Epithelial cell of proximal tubule (primary cell): ENCODE measurements around the gene TBCD. TPM values are rescaled to one million over a fixed set of nuclear protein-coding genes. Genes with fewer than 3 reads are reported as not detected.

Experiments
- DNase-seq: peaks from one replicate; pipeline ENCODE4 v3.0.0-alpha.2; 2011; ENCODE audit warnings: low read depth
- H3K4me3 ChIP-seq: 2 replicates; pipeline ENCODE4 v1.5.1; 2011; ENCODE audit warnings: low read depth, mild to moderate bottlenecking, low read length
- total RNA-seq: library from RNA; depleted of rRNA; stranded (reverse); fragments of >200 nt; gene quantifications from 2 replicates; pipeline ENCODE4 v1.2.3, GENCODE V29; 2015
- TF ChIP-seq, protein P1 (sequence below): conservative IDR thresholded peaks from 2 replicates; pipeline ENCODE4 v1.5.1; 2012; ENCODE audit warnings: low read depth, mild to moderate bottlenecking, low read length

Gene TBCD
- total RNA-seq, 1 donor from 2014 or later = 46.6 TPM

DNA sequence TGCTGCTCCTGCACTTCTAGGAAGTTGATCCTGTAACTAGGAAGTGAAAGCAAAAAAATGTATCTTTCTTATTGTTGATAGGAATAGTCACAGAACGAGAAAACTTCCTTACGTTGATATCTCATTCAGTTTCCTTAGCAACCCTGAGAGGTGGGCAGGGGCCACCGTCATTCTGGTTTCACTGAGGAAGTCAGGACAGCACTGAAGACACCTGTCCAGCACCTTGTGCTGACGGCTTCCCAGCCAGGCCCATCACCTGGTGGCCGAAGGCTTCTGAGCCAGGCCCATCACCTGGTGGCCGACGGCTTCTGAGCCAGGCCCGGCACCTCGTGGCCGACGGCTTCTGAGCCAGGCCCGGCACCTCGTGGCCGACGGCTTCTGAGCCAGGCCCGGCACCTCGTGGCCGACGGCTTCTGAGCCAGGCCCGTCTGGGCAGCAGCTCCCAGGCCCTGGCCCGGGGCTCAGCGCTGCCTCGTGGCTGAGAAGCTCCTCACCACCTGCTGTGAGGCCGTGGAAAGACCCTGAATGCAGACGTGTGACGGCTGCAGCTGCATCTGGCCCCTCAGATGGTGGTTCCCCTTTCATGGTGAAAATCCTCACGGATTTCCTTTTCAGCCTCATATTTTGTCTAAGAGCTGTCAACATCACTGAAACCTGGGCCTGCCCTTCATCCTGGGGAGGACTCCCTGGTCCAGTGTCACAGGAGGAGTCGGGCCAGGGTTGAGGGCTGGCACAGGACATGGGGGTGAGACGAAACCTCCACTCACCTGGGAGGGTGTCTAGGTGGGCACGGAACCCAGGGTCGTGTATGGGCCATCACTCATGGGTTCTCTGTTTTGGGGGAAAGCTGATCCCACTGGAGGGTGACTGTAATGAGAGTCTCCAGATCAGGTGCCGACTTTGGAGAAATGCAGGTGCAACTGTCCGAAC lies 121.0 kb downstream of the TBCD start:
- TF ChIP-seq, protein P1, sequence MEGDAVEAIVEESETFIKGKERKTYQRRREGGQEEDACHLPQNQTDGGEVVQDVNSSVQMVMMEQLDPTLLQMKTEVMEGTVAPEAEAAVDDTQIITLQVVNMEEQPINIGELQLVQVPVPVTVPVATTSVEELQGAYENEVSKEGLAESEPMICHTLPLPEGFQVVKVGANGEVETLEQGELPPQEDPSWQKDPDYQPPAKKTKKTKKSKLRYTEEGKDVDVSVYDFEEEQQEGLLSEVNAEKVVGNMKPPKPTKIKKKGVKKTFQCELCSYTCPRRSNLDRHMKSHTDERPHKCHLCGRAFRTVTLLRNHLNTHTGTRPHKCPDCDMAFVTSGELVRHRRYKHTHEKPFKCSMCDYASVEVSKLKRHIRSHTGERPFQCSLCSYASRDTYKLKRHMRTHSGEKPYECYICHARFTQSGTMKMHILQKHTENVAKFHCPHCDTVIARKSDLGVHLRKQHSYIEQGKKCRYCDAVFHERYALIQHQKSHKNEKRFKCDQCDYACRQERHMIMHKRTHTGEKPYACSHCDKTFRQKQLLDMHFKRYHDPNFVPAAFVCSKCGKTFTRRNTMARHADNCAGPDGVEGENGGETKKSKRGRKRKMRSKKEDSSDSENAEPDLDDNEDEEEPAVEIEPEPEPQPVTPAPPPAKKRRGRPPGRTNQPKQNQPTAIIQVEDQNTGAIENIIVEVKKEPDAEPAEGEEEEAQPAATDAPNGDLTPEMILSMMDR = no peak
- DNase-seq = no peak

DNA sequence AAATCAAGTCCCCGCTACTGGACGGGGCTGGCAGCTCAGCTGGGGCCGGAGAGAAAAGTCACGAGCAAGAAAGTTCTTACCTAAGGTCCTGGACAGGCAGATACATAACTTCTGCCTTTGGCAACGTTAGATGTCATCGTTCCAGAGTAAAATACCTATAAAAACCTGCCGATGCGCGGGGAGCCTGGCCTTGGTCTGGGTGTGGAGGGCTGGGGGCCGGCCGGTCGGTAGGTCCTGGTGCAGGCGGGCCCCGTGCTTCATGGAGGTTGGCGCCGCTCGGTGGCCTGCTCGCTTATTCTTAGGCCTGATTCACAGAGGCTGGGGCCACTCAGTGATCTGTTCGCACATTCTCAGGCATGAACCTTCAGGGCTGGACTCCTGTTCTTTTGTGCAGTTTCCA lies 121.7 kb downstream of the TBCD start:
- H3K4me3 ChIP-seq = no peak overlapping the region
- TF ChIP-seq, protein P1 = no peak
- no peak for DNase-seq

More for the DNA sequence above, 121.0 kb downstream of the TBCD start:
- no peak overlapping the region for H3K4me3 ChIP-seq

- TF ChIP-seq, protein P1 = no peak
- no peak for DNase-seq
- H3K4me3 ChIP-seq = no peak overlapping the region
Measured at GRCh38 chr17:82874011-82874835, 122.4 kb downstream of the TBCD start.

DNA sequence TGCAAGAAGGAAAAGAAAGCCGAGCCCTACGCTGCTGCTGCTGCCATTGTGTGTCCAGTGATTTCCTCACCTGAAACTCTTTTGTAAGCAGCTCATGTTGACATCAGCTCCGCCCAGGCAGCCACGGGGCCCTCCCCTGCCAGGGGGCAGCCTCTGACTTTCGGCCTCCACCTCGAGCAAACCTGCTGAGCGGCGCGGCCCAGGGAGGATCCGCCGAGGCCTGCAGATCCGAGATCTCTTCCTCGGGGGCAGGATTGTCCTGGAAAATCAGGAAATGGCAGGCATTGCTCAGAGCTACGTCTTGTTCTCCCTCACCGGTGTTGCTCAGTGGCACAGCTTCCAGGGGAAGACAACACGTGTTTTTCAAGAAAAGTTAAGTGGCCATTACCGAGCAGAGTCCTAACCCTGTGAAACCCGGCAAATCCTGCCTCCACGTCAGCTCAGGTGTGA lies 123.6 kb downstream of the TBCD start:
- TF ChIP-seq, protein P1 = no peak

DNA sequence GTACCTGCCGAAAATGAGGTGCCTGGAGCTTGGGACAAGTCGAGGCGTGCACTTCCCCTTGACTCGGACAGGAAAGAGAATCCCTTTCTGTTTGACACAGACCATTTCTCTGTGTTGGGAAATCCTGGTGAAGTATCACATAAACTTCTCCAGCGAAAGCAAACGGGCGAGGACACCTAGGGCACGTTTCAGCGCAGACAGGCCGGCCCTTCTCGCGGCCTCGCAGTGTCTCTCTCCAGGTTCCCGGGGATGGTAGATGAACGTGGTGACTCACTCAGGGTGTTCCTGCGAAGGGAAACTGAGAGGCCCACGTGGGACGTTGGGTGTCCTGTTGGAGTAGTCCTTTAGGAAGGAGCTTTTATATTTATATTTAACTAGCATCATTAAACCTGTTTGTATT lies 124.3 kb downstream of the TBCD start:
- TF ChIP-seq, protein P1 = no peak
- H3K4me3 ChIP-seq = no peak overlapping the region
- no peak for DNase-seq

More for the DNA sequence above, 123.6 kb downstream of the TBCD start:
- DNase-seq = no peak
- H3K4me3 ChIP-seq = no peak overlapping the region

DNA sequence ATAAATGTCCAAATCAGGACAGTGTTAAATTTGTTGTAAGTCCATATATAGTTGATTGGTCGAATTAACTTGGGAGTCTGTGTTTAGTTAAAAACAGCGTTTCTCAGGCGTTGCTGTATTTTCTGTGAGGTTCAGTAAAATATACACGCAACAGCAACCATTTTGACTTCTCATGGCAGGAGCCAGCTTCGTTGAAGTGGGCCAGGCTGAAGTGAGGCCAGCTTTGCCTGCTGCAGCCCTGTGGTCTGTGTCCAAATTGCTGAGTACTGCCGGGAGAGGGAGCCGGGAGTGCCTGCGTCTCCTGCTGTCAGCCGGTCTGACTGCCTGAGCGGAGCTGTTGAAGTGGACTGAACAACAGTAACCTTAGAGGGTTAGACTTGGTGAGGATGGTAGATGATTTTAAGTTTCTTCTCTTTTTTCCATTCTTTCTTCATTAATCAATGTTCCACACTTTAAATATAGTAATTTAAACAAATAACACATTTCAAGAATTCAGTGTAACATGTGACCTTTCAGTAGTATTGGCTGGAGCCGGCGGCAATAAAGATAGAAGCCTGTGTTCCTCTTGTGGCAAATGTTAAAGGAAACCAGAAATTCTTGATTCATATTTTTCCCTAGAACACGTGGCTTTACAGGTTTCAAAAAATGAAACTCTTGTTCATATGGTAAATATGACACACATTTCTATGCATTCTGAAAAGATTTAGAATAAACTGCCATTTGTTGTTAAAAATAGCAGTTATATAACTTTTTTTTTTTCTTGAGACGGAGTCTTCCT lies 124.9 kb downstream of the TBCD start:
- DNase-seq = no peak
- no peak overlapping the region for H3K4me3 ChIP-seq
- TF ChIP-seq, protein P1 = peak; percentile 46
